GM23338 (cell line): Measurements from ENCODE around the gene ARAF. TPM values are rescaled to one million over a fixed set of nuclear protein-coding genes. Genes with fewer than 3 reads are reported as not detected.

Experiments used
- ATAC-seq: fragments of 200-7000 bp; cut with Tn5 transposase; 3 replicates; pipeline ENCODE4 v1.9.1; 2020
- DNase-seq: peaks from one replicate; pipeline ENCODE4 v3.0.0-alpha.2; 2015; ENCODE audit warnings: low spot score
- H2AFZ ChIP-seq: fragments of 200-600 bp; sonication (generic); 2 replicates; pipeline ENCODE4 v1.8.0; 2016; ENCODE audit warnings: antibody characterized with exemption, mild to moderate bottlenecking, moderate library complexity
- H3F3A ChIP-seq: fragments of 200-600 bp; sonication (generic); replicated peaks from 2 replicates; pipeline ENCODE4 v1.8.0; 2017; ENCODE audit warnings: antibody characterized with exemption, mixed run types, low read depth
- H3K27ac ChIP-seq: fragments of 200-600 bp; sonication (generic); 2 replicates; pipeline ENCODE4 v1.6.1; 2016; ENCODE audit warnings: low read depth
- H3K27me3 ChIP-seq: fragments of 200-600 bp; sonication (generic); 2 replicates; pipeline ENCODE4 v1.8.0; 2016; ENCODE audit warnings: mild to moderate bottlenecking, mixed run types, moderate library complexity; ENCODE audit not compliant: insufficient read depth
- H3K36me3 ChIP-seq: fragments of 200-600 bp; sonication (generic); 2 replicates; pipeline ENCODE4 v1.8.0; 2016; ENCODE audit warnings: mild to moderate bottlenecking; ENCODE audit not compliant: insufficient read depth
- H3K4me1 ChIP-seq: fragments of 200-600 bp; sonication (generic); 2 replicates; pipeline ENCODE4 v1.8.0; 2016; ENCODE audit warnings: mild to moderate bottlenecking, moderate library complexity; ENCODE audit not compliant: insufficient read depth
- H3K4me2 ChIP-seq: fragments of 200-600 bp; sonication (generic); 2 replicates; pipeline ENCODE4 v1.7.1; 2017; ENCODE audit warnings: mixed run types
- H3K4me3 ChIP-seq: fragments of 200-600 bp; sonication (generic); 2 replicates; pipeline ENCODE4 v1.6.1; 2016; ENCODE audit warnings: mixed run types
- H3K79me2 ChIP-seq: fragments of 200-600 bp; sonication (generic); replicated peaks from 2 replicates; pipeline ENCODE4 v1.8.0; 2017; ENCODE audit warnings: mild to moderate bottlenecking; ENCODE audit not compliant: insufficient read depth
- H3K9me2 ChIP-seq: fragments of 200-600 bp; sonication (generic); 2 replicates; pipeline ENCODE4 v1.8.0; 2017; ENCODE audit not compliant: insufficient read depth
- H4K20me1 ChIP-seq: fragments of 200-600 bp; sonication (generic); replicated peaks from 2 replicates; pipeline ENCODE4 v1.8.0; 2017; ENCODE audit warnings: mild to moderate bottlenecking; ENCODE audit not compliant: insufficient read depth
- H3K27ac Mint-ChIP-seq: 2 replicates; pipeline ENCODE4 v1.8.0; 2020; ENCODE audit warnings: inconsistent platforms, mild to moderate bottlenecking, moderate library complexity, mixed read lengths
- H3K27me3 Mint-ChIP-seq: 3 replicates; pipeline ENCODE4 v1.8.0; 2022; ENCODE audit warnings: low read depth, mild to moderate bottlenecking, moderate library complexity, mixed read lengths, inconsistent platforms; ENCODE audit not compliant: insufficient read depth, poor library complexity
- H3K36me3 Mint-ChIP-seq: 3 replicates; pipeline ENCODE4 v1.8.0; 2021; ENCODE audit warnings: low read depth, mild to moderate bottlenecking, inconsistent platforms, moderate library complexity, mixed read lengths
- H3K4me1 Mint-ChIP-seq: 3 replicates; pipeline ENCODE4 v1.8.0; 2020; ENCODE audit warnings: mild to moderate bottlenecking, inconsistent platforms, mixed read lengths
- H3K4me3 Mint-ChIP-seq: 3 replicates; pipeline ENCODE4 v1.8.0; 2021; ENCODE audit warnings: moderate library complexity, mild to moderate bottlenecking, inconsistent platforms, mixed read lengths
- H3K9me3 Mint-ChIP-seq: 3 replicates; pipeline ENCODE4 v1.8.0; 2020; ENCODE audit warnings: moderate library complexity, mild to moderate bottlenecking, inconsistent platforms, mixed read lengths
- JUNB ChIP-seq: IDR thresholded peaks from one replicate; pipeline ENCODE4 v1.6.1; 2016; ENCODE audit warnings: antibody characterized with exemption; ENCODE audit not compliant: unreplicated experiment
- ZNF114 ChIP-seq: fragments of 250-450 bp; sonication (Bioruptor Pico); IDR thresholded peaks from 2 replicates; pipeline ENCODE4 v1.5.0; 2020; ENCODE audit warnings: mild to moderate bottlenecking, moderate library complexity
- ZNF462 ChIP-seq: fragments of 250-450 bp; sonication (Bioruptor Pico); IDR thresholded peaks from 2 replicates; pipeline ENCODE4 v1.5.0; 2020; ENCODE audit warnings: mild to moderate bottlenecking, moderate library complexity
- polyA plus RNA-seq: library from polyadenylated mRNA; unstranded; fragments of >200 nt; fragmentation: Nextera tagmentation; extraction: Ambion mirVana; gene quantifications from 2 replicates; pipeline ENCODE4 v1.2.1, GENCODE V29; 2016
- total RNA-seq: library from RNA; depleted of rRNA; stranded (reverse); fragments of >200 nt; shearing (Covaris generic); gene quantifications from 2 replicates; pipeline ENCODE4 v1.2.3, GENCODE V29; 2014
- TF ChIP-seq, protein P1 (sequence below), 2 experiments: fragments of 200-600 bp in 1 of 2; sonication (generic) in 1 of 2; conservative IDR thresholded peaks; 2 replicates each; pipeline versions ENCODE4 v1.5.1 to v1.6.1; 2016 to 2017; ENCODE audit warnings: antibody characterized with exemption in 2 of 2, low read depth in 2 of 2, mild to moderate bottlenecking in 2 of 2, moderate library complexity in 1 of 2

The ARAF gene
- total and polyA plus RNA-seq, 2 experiments from 2014 or later: 28.2 to 43.9 TPM

DNA sequence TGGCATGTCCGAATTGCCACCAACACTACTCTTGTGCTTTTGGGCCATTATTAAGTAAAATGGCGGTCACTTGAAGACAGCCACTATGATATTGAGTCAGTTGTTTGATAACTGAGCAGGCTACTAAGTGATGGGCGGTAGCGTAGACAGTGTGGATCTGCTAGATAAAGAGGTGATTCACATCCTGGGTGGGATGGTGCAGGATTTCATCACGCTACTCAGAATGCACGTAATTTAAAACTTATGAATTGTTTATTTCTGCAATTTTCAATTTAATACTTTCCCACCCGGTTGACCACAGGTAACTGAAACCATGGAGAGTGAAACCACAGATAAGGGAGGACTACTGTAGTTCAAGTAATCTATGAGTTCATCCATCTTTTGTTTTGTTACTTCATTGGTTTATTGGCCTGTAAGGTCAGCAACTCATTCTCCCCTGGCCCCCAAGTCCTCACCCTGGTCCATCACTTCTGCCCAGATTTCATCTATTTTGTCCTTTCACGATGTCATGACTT lies 2.9 kb downstream of the ARAF start (continued):
- TF ChIP-seq ZNF462: no peak
- no peak for TF ChIP-seq ZNF114 (CRISPR knock-in tag)
- TF ChIP-seq JUNB: no peak

GRCh38 chrX:47564438-47565085 lies 3.6 kb downstream of the ARAF start:
- no peak for TF ChIP-seq ZNF462
- TF ChIP-seq, protein P1, sequence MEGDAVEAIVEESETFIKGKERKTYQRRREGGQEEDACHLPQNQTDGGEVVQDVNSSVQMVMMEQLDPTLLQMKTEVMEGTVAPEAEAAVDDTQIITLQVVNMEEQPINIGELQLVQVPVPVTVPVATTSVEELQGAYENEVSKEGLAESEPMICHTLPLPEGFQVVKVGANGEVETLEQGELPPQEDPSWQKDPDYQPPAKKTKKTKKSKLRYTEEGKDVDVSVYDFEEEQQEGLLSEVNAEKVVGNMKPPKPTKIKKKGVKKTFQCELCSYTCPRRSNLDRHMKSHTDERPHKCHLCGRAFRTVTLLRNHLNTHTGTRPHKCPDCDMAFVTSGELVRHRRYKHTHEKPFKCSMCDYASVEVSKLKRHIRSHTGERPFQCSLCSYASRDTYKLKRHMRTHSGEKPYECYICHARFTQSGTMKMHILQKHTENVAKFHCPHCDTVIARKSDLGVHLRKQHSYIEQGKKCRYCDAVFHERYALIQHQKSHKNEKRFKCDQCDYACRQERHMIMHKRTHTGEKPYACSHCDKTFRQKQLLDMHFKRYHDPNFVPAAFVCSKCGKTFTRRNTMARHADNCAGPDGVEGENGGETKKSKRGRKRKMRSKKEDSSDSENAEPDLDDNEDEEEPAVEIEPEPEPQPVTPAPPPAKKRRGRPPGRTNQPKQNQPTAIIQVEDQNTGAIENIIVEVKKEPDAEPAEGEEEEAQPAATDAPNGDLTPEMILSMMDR (conservative IDR thresholded peaks at IDR 0.05; ENCODE audit: low read depth in 2 of 2): peak in 1 of 2 experiments; percentile 14; a peak in 1 of 4 replicates
- Histone ChIP-seq H4K20me1 (no peaks in the 10 kb centered on the region), H2AFZ (no peak overlapping the region), H3K9me2 (no peaks in the 10 kb centered on the region), H3K4me1 (no peaks in the 10 kb centered on the region), H3K36me3 (no peaks in the 10 kb centered on the region), H3F3A (no peaks in the 10 kb centered on the region), H3K79me2 (peaks cover 9% of the 10 kb centered on the region; the same call in 1 of the 2 replicates), H3K4me2 (no peak overlapping the region), H3K27ac (no peak overlapping the region), H3K27me3 (no peaks in the 10 kb centered on the region), H3K4me3 (no peak overlapping the region)
- H3K36me3 Mint-ChIP-seq: peaks cover 49% of the 10 kb centered on the region
- H3K4me3 Mint-ChIP-seq: no peak overlapping the region
- no peak overlapping the region for H3K27ac Mint-ChIP-seq
- H3K4me1 Mint-ChIP-seq: peaks cover 17% of the 10 kb centered on the region
- no peaks in the 10 kb centered on the region for H3K27me3 Mint-ChIP-seq
- no peak for DNase-seq
- H3K9me3 Mint-ChIP-seq: no peaks in the 10 kb centered on the region
- ATAC-seq: no peak
